ENCODE results near the gene NAT10. TPM values are rescaled to one million over a fixed set of nuclear protein-coding genes. Genes with fewer than 3 reads are reported as not detected.
"Not testable (repeated sequence)": the region's sequence is repeated elsewhere in the genome, so short reads cannot be mapped to it uniquely, and the experiment has no call there.

NAT10 gene
- total RNA-seq, 1 donor from 2014 or later, result 35.3 TPM

DNA sequence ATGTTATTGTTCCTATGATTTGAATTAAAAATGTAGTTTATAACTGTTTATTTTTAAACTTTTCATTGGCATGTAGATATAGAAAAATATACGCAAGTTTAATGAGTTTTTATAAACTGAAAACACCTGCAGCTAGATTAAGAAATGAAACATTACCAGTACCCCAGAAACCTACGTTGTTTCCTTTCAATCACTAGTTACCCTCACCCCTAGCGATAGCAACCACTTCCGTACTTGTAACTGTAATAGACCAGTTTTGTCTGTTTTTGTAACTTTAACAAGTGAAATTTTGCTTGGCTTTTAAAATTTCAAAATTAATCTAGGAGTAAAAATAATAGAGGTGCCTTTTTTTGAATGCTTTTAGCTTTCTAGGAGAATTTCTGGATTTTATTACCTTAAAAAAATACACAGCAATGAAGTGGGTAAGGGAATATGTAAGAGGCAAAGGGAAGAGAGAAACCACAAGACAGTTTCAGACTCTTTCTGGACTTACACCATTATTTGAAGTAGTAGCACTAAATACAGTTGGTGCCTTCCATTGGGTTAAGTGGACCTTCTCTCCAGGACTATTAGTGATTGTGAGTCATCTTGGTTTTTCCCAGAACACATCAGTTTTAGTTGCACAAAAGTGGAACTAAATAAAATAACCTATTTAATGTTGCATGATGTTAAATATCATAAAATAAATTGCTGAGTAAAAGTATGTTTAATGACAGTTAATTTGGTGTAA lies 18.7 kb upstream of the NAT10 start:
- Mint-ChIP-seq H3K9me3 (ENCODE audit: unreplicated experiment) (peaks cover 2% of the 10 kb centered on the region), H3K36me3 (ENCODE audit: unreplicated experiment) (no peaks in the 10 kb centered on the region), H3K27me3 (ENCODE audit: unreplicated experiment) (peaks cover 2% of the 10 kb centered on the region), H3K27ac (ENCODE audit: unreplicated experiment) (no peak overlapping the region), H3K4me1 (ENCODE audit: low read depth, unreplicated experiment) (no peaks in the 10 kb centered on the region), H3K4me3 (ENCODE audit: unreplicated experiment) (no peak overlapping the region)
- TF ChIP-seq, protein P1, sequence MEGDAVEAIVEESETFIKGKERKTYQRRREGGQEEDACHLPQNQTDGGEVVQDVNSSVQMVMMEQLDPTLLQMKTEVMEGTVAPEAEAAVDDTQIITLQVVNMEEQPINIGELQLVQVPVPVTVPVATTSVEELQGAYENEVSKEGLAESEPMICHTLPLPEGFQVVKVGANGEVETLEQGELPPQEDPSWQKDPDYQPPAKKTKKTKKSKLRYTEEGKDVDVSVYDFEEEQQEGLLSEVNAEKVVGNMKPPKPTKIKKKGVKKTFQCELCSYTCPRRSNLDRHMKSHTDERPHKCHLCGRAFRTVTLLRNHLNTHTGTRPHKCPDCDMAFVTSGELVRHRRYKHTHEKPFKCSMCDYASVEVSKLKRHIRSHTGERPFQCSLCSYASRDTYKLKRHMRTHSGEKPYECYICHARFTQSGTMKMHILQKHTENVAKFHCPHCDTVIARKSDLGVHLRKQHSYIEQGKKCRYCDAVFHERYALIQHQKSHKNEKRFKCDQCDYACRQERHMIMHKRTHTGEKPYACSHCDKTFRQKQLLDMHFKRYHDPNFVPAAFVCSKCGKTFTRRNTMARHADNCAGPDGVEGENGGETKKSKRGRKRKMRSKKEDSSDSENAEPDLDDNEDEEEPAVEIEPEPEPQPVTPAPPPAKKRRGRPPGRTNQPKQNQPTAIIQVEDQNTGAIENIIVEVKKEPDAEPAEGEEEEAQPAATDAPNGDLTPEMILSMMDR (IDR thresholded peaks at IDR 0.05; ENCODE audit: partially characterized antibody, unreplicated experiment), result no peak
- DNase-seq, result no peak

DNA sequence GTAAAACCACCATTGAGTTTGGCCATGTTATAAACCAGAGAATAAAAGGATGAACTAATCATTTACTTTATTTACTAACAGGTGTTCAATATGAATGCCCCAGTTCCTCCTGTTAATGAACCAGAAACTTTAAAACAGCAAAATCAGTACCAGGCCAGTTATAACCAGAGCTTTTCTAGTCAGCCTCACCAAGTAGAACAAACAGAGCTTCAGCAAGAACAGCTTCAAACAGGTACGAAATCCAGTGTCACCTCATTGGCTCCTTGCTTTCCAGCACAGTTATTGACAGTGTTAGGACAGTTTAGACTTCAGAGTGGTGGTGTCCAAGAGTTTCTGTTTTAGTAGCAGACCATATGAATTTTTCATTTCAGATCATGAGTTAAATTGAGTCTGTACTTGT lies 13.6 kb upstream of the NAT10 start:
- no peaks in the 10 kb centered on the region for H3K27me3 Mint-ChIP-seq (ENCODE audit: unreplicated experiment)
- no peak overlapping the region for H3K27ac Mint-ChIP-seq (ENCODE audit: unreplicated experiment)
- no peak for DNase-seq
- peaks cover 1% of the 10 kb centered on the region for H3K9me3 Mint-ChIP-seq (ENCODE audit: unreplicated experiment)
- no peak overlapping the region for H3K4me3 Mint-ChIP-seq (ENCODE audit: unreplicated experiment)
- H3K36me3 Mint-ChIP-seq (ENCODE audit: unreplicated experiment), result no peaks in the 10 kb centered on the region
- no peaks in the 10 kb centered on the region for H3K4me1 Mint-ChIP-seq (ENCODE audit: low read depth, unreplicated experiment)
- TF ChIP-seq, protein P1 (IDR thresholded peaks at IDR 0.05; ENCODE audit: partially characterized antibody, unreplicated experiment), result no peak

- H3K27ac Mint-ChIP-seq (ENCODE audit: unreplicated experiment); H3K36me3 Mint-ChIP-seq (ENCODE audit: unreplicated experiment); H3K9me3 Mint-ChIP-seq (ENCODE audit: unreplicated experiment); H3K4me3 Mint-ChIP-seq (ENCODE audit: unreplicated experiment); H3K27me3 Mint-ChIP-seq (ENCODE audit: unreplicated experiment); H3K4me1 Mint-ChIP-seq (ENCODE audit: low read depth, unreplicated experiment); DNase-seq: not testable (repeated sequence)
These were observed 10.5 kb upstream of the NAT10 start for GRCh38 chr11:34094900-34095299.

DNA sequence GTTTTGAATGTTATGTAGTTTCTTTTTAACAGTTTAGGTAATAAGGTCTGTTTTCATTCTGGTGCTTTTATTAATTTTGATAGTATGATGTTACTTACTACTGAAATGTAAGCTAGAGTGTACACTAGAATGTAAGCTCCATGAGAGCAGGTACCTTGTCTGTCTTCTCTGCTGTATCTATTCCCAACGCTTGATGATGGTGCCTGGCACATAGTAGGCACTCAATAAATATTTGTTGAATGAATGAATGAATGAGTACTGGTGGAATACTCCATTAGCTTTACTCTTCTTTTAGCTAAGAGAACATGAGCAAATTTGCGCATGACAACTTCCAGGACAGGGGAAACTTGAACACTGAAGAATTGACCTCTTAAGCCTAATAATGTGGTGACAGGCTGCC lies 6.6 kb upstream of the NAT10 start:
- H3K4me1 Mint-ChIP-seq (ENCODE audit: low read depth, unreplicated experiment), result peaks cover 3% of the 10 kb centered on the region
- H3K36me3 Mint-ChIP-seq (ENCODE audit: unreplicated experiment), result no peaks in the 10 kb centered on the region
- H3K27ac Mint-ChIP-seq (ENCODE audit: unreplicated experiment), result no peak overlapping the region
- TF ChIP-seq, protein P1 (IDR thresholded peaks at IDR 0.05; ENCODE audit: partially characterized antibody, unreplicated experiment), result no peak
- no peak overlapping the region for H3K4me3 Mint-ChIP-seq (ENCODE audit: unreplicated experiment)
- peaks cover 5% of the 10 kb centered on the region for H3K9me3 Mint-ChIP-seq (ENCODE audit: unreplicated experiment)
- no peak for DNase-seq
- H3K27me3 Mint-ChIP-seq (ENCODE audit: unreplicated experiment), result peaks cover 2% of the 10 kb centered on the region

DNA sequence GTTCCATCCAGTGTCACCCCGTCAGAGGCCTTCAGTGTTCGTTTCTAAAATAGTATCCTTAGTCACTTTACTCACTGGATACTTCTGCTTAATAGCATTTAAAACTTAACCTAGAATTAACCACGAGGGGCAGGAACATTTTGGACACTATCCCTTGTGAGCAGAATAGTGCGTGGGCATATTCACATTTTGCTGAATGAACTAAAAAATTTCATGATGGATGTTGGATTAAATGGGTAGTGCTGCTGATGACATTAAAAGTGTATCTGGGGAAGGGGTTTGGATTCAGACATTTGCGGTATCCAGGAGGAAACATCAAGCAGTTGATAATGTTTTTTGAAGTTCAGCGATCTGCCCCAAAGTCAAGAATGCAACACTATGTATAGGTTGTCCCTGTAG lies 750 bp upstream of the NAT10 start:
- TF ChIP-seq, protein P1 (IDR thresholded peaks at IDR 0.05; ENCODE audit: partially characterized antibody, unreplicated experiment), result no peak
- Mint-ChIP-seq H3K9me3 (ENCODE audit: unreplicated experiment) (peaks cover 25% of the 10 kb centered on the region), H3K4me1 (ENCODE audit: low read depth, unreplicated experiment) (peaks cover 24% of the 10 kb centered on the region), H3K27me3 (ENCODE audit: unreplicated experiment) (peaks cover 14% of the 10 kb centered on the region), H3K36me3 (ENCODE audit: unreplicated experiment) (no peaks in the 10 kb centered on the region), H3K4me3 (ENCODE audit: unreplicated experiment) (peak overlapping the region; percentile 92), H3K27ac (ENCODE audit: unreplicated experiment) (peak overlapping the region; percentile 92)
- no peak for DNase-seq
